Activated CD4-positive, alpha-beta T cell treated with anti-CD3 and anti-CD28 coated beads, Interleukin-2, Interleukin-4, amounts not matched to agents 100 ng/mL and 50 ng/mL, durations not matched to agents 16 hours and 8 hours (primary cell): ENCODE results near the gene PAWR.
"Not testable (repeated sequence)": the region's sequence is repeated elsewhere in the genome, so short reads cannot be mapped to it uniquely, and the experiment has no call there.

Experiments used
- DNase-seq: peaks from one replicate; pipeline ENCODE4 v3.0.0-alpha.2; 2020; ENCODE audit warnings: low spot score

Gene PAWR

DNA sequence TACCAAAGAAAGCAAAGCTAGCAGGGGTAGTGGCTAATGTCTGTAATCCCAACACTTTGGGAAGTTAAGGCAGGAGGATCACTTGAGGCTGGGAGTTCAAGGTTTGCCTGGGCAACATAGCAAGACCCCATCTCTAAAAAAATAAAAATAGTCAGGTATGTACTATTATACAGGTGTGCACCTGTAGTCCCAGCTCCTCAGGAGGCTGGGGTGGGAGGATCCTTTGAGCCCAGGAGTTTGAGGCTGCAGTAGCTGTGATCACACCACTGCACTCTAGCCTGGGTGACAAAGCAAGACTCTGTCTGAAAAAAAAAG lies 142.2 kb downstream of the PAWR start:
- DNase-seq = no peak

- DNase-seq = peak; percentile 23
These were observed 142.8 kb downstream of the PAWR start for GRCh38 chr12:79547735-79548609.

- no peak for DNase-seq
These were observed 143.6 kb downstream of the PAWR start for GRCh38 chr12:79547044-79547734.

DNA sequence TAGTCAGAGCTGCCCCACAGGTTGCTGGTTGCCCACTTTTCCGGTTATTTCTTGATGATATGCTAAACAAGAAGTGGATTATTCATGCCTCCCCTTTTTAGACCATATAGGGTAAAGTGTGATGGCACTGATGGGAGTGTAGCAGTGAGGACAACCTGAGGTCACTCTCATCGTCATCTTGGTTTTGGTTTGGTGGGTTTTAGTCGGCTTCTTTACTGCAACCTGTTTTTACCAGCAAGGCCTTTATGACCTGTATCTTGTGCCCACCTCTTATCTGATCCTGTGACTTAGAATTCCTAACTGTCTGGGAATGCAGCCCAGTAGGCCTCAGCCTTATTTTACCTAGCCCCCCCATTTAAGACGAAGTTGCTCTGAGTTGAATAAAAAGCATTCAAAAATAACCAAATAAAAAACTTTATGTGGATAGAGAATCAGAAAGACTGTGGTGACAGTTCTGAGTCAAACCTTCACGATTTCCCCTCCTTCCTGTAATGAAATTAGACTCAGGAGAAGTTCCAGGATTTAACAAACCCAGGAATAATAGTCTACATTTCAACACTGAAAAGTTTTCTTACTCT lies 144.2 kb downstream of the PAWR start:
- no peak for DNase-seq

DNA sequence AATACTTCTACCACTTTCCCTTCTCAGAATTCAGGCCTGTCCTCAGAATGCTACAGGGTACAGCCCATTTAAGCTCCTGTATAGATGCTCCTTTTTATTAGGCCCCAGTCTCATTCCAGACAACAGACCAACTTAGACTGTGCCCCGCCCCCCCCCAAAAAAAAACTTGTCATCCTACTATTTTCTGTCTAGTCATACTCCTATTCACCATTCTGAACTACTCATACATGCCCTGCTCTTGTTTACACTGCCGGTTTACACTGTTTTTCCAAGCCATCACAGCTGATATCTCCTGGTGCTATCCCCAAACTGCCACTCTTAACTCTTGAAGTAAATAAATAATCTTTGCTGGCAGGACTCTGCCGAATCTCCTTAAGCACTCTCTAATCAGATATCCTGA lies 146.3 kb downstream of the PAWR start:
- DNase-seq = not testable (repeated sequence)

- DNase-seq = no peak
These were observed 153.1 kb downstream of the PAWR start for GRCh38 chr12:79537675-79538074.

- DNase-seq = no peak
These were observed 155.0 kb downstream of the PAWR start for GRCh38 chr12:79535751-79536150.
